Activated naive CD4-positive, alpha-beta T cell treated with anti-CD3 and anti-CD28 coated beads, Interleukin-2, amount 10 ng/mL, durations not matched to agents 7 days and 5 days (primary cell): ENCODE results near the gene DCLK2.

Experiments used
- CTCF ChIA-PET: fragments of 350-600 bp; sonication (Branson Sonifier 250); formaldehyde crosslinking; loops from one replicate; lab custom pipeline; 2021; ENCODE audit warnings: antibody characterized with exemption; lab: Charles Lee
- DNase-seq: peaks from one replicate; pipeline ENCODE4 v3.0.0-alpha.2; 2020
- H3K27ac Mint-ChIP-seq: one replicate; pipeline ENCODE4 v1.8.0; 2021; ENCODE audit warnings: mild to moderate bottlenecking, moderate library complexity, mixed read lengths
- H3K27me3 Mint-ChIP-seq: one replicate; pipeline ENCODE4 v1.8.0; 2021; ENCODE audit warnings: mild to moderate bottlenecking, mixed read lengths
- H3K36me3 Mint-ChIP-seq: one replicate; pipeline ENCODE4 v1.8.0; 2021; ENCODE audit warnings: mixed read lengths
- H3K4me1 Mint-ChIP-seq: one replicate; pipeline ENCODE4 v1.8.0; 2021; ENCODE audit warnings: mixed read lengths
- H3K4me3 Mint-ChIP-seq: one replicate; pipeline ENCODE4 v1.8.0; 2021; ENCODE audit warnings: mild to moderate bottlenecking, moderate library complexity, mixed read lengths
- H3K9me3 Mint-ChIP-seq: one replicate; pipeline ENCODE4 v1.8.0; 2021; ENCODE audit warnings: mixed read lengths

The DCLK2 gene

DNA sequence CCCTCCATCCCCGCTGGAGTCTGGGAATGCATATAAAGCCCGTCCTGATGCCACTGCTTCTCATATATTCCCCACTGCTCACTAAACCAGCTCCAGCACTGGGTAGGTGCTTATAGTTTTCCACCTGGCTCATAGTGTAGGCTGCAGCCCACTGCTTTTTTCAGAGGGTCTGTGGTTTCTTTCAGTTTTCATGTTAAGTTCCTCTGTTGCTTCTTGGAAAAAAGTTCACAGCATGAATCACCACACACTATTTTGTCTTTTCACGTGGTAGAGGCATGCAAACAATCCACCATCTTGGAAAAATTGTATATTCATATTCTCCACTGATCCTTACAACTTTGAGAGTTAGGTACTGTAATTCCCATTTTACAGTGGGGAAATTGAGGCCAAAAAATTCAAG lies 39.4 kb downstream of the DCLK2 start:
- CTCF ChIA-PET, result no interaction called here
- H3K27me3 Mint-ChIP-seq, result no peaks in the 10 kb centered on the region
- H3K9me3 Mint-ChIP-seq, result no peaks in the 10 kb centered on the region
- no peak overlapping the region for H3K27ac Mint-ChIP-seq
- no peak for DNase-seq
- no peaks in the 10 kb centered on the region for H3K4me1 Mint-ChIP-seq
- no peaks in the 10 kb centered on the region for H3K36me3 Mint-ChIP-seq
- H3K4me3 Mint-ChIP-seq, result no peak overlapping the region

DNA sequence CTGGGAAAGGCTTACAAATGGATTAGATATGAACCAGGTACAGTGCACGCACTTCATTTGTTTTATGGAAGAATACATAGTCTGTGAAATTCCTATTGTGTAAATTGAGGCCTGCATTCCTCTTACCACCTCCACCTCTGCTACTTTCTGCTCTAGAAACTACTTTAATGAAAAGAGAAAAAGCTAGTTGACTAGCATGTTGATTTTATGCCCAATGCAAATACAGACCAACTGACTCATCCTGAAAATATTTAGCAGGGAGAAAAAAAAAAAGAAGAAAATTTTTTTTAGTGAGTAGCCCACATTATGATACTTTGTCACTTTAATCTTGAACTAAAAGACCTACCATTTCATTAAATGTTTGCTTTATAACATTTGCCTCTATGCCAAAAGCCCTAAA lies 41.2 kb downstream of the DCLK2 start:
- no peaks in the 10 kb centered on the region for H3K9me3 Mint-ChIP-seq
- H3K27me3 Mint-ChIP-seq, result no peaks in the 10 kb centered on the region
- H3K36me3 Mint-ChIP-seq, result no peaks in the 10 kb centered on the region
- no peaks in the 10 kb centered on the region for H3K4me1 Mint-ChIP-seq
- no peak overlapping the region for H3K4me3 Mint-ChIP-seq
- CTCF ChIA-PET, result no interaction called here
- no peak for DNase-seq
- no peak overlapping the region for H3K27ac Mint-ChIP-seq

DNA sequence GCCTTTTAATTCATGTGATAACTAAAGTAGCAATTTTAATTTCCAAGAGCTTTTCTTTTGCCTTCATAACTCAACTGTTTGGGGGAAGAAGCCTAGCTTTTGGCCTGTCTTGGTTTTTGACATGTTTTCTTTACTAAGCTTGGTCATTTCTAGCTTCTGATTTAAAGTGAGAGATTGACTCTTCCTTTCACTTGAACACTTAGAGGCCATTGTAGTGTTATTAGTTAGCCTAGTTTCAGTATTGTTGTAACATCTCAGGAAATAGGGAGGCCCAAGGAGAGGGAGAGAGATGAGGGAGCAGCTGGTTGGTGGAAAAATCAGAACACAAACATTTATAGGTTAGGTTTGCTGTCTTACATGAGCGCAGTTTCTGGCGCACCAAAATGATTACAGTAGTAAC lies 44.8 kb downstream of the DCLK2 start:
- DNase-seq, result no peak
- Mint-ChIP-seq H3K27ac (no peak overlapping the region), H3K4me3 (no peak overlapping the region), H3K36me3 (no peaks in the 10 kb centered on the region), H3K27me3 (no peaks in the 10 kb centered on the region), H3K9me3 (no peaks in the 10 kb centered on the region), H3K4me1 (no peaks in the 10 kb centered on the region)
- CTCF ChIA-PET, result no interaction called here

GRCh38 chr4:150123796-150124677 lies 45.8 kb downstream of the DCLK2 start:
- no peak for DNase-seq
- Mint-ChIP-seq H3K9me3 (no peaks in the 10 kb centered on the region), H3K4me3 (no peak overlapping the region), H3K27me3 (no peaks in the 10 kb centered on the region), H3K4me1 (no peaks in the 10 kb centered on the region), H3K36me3 (no peaks in the 10 kb centered on the region), H3K27ac (no peak overlapping the region)
- CTCF ChIA-PET, result no interaction called here

DNA sequence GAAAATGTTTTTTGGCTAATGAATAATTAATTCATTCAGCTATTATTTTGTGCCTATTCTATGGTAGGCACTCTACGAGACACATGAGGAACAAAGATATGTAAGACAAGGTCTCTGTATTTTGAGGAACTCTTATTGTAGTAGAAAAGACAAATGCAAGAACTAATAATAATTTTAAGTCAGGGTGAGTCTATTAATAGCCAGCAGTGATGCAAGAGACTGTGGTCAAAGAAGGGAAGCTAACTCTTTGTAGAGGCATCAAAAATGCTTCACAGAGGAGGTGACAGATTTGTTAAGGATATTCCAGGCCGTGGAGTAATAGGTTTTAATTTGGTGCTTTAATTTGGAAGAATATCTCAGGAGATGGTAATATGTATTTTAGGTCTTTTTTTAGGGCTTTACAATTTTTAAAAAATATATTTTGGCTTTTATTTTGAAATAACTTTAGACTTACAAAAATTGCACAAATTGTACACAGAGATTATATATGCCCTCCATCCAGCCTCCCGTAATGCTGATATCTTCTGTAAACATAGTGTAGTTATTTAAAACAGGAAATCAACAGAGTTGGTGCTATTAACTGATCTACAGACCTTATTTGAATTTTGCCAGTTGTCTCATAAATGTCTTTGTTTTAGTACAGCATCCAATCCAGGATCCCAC lies 48.1 kb downstream of the DCLK2 start:
- no peak overlapping the region for H3K27ac Mint-ChIP-seq
- no peaks in the 10 kb centered on the region for H3K36me3 Mint-ChIP-seq
- CTCF ChIA-PET, result no interaction called here
- H3K27me3 Mint-ChIP-seq, result no peaks in the 10 kb centered on the region
- no peak overlapping the region for H3K4me3 Mint-ChIP-seq
- DNase-seq, result no peak
- no peaks in the 10 kb centered on the region for H3K4me1 Mint-ChIP-seq
- H3K9me3 Mint-ChIP-seq, result no peaks in the 10 kb centered on the region

DNA sequence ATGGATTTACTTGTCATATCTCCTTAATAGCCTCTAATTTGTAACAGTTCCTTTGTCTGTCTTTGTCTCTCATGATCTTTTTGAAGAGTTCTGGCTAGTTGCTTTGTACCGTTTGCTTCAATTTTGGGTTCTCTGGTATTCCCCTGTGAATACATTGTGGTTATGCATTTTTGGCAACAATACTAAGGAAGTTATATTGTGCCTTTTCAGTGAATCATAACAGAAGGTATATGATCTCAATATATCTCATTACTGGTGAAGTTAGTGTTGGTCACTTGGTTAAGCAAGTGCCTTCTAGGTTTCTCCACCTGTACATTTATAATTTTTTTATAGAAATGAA lies 48.6 kb downstream of the DCLK2 start:
- Mint-ChIP-seq H3K4me3 (no peak overlapping the region), H3K27me3 (no peaks in the 10 kb centered on the region), H3K9me3 (no peaks in the 10 kb centered on the region), H3K27ac (no peak overlapping the region), H3K4me1 (no peaks in the 10 kb centered on the region), H3K36me3 (no peaks in the 10 kb centered on the region)
- CTCF ChIA-PET, result no interaction called here
- DNase-seq, result no peak

DNA sequence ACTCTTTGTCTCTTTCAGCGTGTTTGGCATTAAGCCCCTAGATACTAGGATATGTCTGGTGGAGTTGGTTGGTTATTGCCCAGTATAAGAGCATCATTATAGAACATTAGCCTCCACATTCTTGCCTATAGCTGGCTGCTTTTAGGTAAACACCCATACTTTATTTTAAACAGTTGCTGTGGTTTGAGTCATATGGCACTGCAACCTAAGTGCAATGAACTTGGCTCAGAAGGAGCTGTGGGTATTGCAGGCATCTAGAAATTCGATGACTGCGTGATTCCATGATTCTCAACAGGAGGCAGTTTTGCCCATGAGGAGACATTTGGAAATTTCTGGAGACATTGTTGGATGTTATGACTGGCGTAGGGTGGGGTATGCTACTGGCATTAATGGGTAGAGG lies 49.5 kb downstream of the DCLK2 start:
- no peaks in the 10 kb centered on the region for H3K36me3 Mint-ChIP-seq
- no peak overlapping the region for H3K4me3 Mint-ChIP-seq
- no peak for DNase-seq
- no peak overlapping the region for H3K27ac Mint-ChIP-seq
- CTCF ChIA-PET, result no interaction called here
- no peaks in the 10 kb centered on the region for H3K9me3 Mint-ChIP-seq
- no peaks in the 10 kb centered on the region for H3K4me1 Mint-ChIP-seq
- no peaks in the 10 kb centered on the region for H3K27me3 Mint-ChIP-seq

- Mint-ChIP-seq H3K27ac (no peak overlapping the region), H3K4me1 (no peaks in the 10 kb centered on the region), H3K4me3 (no peak overlapping the region), H3K27me3 (no peaks in the 10 kb centered on the region), H3K36me3 (no peaks in the 10 kb centered on the region), H3K9me3 (no peaks in the 10 kb centered on the region)
- CTCF ChIA-PET, result no interaction called here
- DNase-seq, result no peak
Observed at GRCh38 chr4:150130933-150131332, 52.7 kb downstream of the DCLK2 start.

DNA sequence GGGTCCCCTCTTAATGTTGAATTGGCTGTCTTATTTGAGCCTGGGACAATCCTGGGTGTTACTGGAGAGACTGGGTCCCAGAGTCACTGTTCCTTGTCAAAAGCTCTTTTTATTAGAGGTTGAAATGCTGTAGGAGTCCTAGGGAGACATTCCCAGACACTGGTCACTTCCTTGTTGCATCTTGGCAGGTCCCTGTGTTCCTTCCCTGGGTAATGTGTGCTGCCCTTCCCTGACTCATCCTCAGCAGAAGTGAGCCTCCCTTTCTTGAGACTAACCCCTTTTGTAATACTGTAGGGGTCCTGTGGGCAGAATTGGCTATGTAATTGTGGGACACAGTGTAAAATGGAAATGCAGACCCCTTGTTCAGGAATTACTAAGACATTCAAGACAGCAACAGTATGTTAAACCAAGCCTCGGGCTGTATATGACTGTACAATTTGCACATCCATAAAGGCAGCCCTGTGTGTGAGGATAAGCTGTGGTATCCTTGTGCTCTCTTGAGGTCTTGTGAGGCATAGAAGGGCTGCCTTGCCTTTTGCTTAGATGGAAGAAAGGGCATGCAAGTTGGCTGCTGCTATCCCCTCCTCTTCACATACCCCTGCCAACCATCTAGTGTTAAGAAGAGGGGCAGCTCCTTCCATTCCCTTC lies 53.5 kb downstream of the DCLK2 start:
- CTCF ChIA-PET, result interaction anchor here (0.7 kb wide), 1 partner anchor 13 kb away, joined by 3 read pairs; no protein-coding TSS in a partner anchor
- no peaks in the 10 kb centered on the region for H3K4me1 Mint-ChIP-seq
- H3K27ac Mint-ChIP-seq, result no peak overlapping the region
- no peaks in the 10 kb centered on the region for H3K27me3 Mint-ChIP-seq
- no peak for DNase-seq
- H3K9me3 Mint-ChIP-seq, result no peaks in the 10 kb centered on the region
- no peaks in the 10 kb centered on the region for H3K36me3 Mint-ChIP-seq
- no peak overlapping the region for H3K4me3 Mint-ChIP-seq

- H3K36me3 Mint-ChIP-seq, result no peaks in the 10 kb centered on the region
- CTCF ChIA-PET, result no interaction called here
- H3K9me3 Mint-ChIP-seq, result no peaks in the 10 kb centered on the region
- H3K4me1 Mint-ChIP-seq, result no peaks in the 10 kb centered on the region
- H3K27ac Mint-ChIP-seq, result no peak overlapping the region
- DNase-seq, result no peak
- H3K4me3 Mint-ChIP-seq, result no peak overlapping the region
- no peaks in the 10 kb centered on the region for H3K27me3 Mint-ChIP-seq
Observed at GRCh38 chr4:150133605-150134004, 55.4 kb downstream of the DCLK2 start.

GRCh38 chr4:150135134-150135772 lies 57.0 kb downstream of the DCLK2 start:
- no peak for DNase-seq
- no peak overlapping the region for H3K4me3 Mint-ChIP-seq
- H3K9me3 Mint-ChIP-seq, result no peaks in the 10 kb centered on the region
- H3K27ac Mint-ChIP-seq, result no peak overlapping the region
- no peaks in the 10 kb centered on the region for H3K4me1 Mint-ChIP-seq
- no peaks in the 10 kb centered on the region for H3K36me3 Mint-ChIP-seq
- CTCF ChIA-PET, result no interaction called here
- H3K27me3 Mint-ChIP-seq, result no peaks in the 10 kb centered on the region

GRCh38 chr4:150136036-150136435 lies 57.8 kb downstream of the DCLK2 start:
- no peak for DNase-seq
- Mint-ChIP-seq H3K9me3 (no peaks in the 10 kb centered on the region), H3K4me3 (no peak overlapping the region), H3K27ac (no peak overlapping the region), H3K36me3 (no peaks in the 10 kb centered on the region), H3K4me1 (no peaks in the 10 kb centered on the region), H3K27me3 (no peaks in the 10 kb centered on the region)
- CTCF ChIA-PET, result no interaction called here

- no peaks in the 10 kb centered on the region for H3K36me3 Mint-ChIP-seq
- H3K27me3 Mint-ChIP-seq, result no peaks in the 10 kb centered on the region
- no peak overlapping the region for H3K27ac Mint-ChIP-seq
- DNase-seq, result no peak
- CTCF ChIA-PET, result no interaction called here
- H3K9me3 Mint-ChIP-seq, result no peaks in the 10 kb centered on the region
- H3K4me3 Mint-ChIP-seq, result no peak overlapping the region
- no peaks in the 10 kb centered on the region for H3K4me1 Mint-ChIP-seq
Observed at GRCh38 chr4:150136481-150136880, 58.2 kb downstream of the DCLK2 start.

DNA sequence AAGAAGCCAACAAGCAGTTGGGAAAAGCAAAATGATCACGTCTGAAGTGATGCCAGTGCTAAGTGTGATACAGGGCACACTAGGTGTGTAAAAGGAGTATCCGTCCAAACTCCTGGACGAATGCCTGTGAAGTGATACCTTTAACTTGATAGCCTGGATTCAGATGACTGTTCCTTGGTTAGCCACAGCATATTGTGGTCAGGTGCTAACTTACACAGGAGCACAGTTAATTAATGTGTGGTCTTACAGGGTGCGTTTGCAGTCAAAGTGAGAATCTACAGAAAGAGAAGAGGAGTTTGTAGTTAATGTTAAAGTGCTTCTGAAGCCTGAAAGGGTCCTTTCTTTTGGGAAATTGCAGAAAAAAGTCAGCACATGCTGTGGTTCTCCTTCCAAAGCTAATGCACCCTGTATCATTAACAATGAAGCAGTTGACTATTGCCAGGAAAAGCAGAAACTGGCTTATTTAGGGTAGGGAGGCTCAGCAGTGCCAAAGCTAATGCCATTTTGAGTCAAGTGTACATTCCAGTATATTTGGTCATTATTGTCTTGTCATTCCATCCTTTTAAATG lies 61.1 kb downstream of the DCLK2 start:
- Mint-ChIP-seq H3K27me3 (no peaks in the 10 kb centered on the region), H3K4me3 (no peak overlapping the region), H3K4me1 (no peaks in the 10 kb centered on the region), H3K9me3 (no peaks in the 10 kb centered on the region), H3K36me3 (no peaks in the 10 kb centered on the region), H3K27ac (no peak overlapping the region)
- DNase-seq, result no peak
- CTCF ChIA-PET, result no interaction called here
